ENCODE data around the gene FAM20A. TPM values are rescaled to one million over a fixed set of nuclear protein-coding genes. Genes with fewer than 3 reads are reported as not detected.

Gene FAM20A
- 63.3 and 72.2 TPM in 2 replicates for total RNA-seq

- Histone ChIP-seq H3K4me1 (ENCODE audit: insufficient read depth, low read length) (peaks cover 30% of the 10 kb centered on the region), H3K9me3 (ENCODE audit: low read depth, low read length) (no peaks in the 10 kb centered on the region), H3K4me2 (ENCODE audit: insufficient read depth, low read length) (peak within 1 kb of the TSS; percentile 86), H3K79me2 (ENCODE audit: insufficient read depth, low read length) (peaks cover 10% of the 10 kb centered on the region), H3K27ac (ENCODE audit: low read depth, low read length) (peak within 1 kb of the TSS; percentile 18), H3K27me3 (ENCODE audit: insufficient read depth, low read length) (no peaks in the 10 kb centered on the region), H3K36me3 (ENCODE audit: insufficient read depth, low read length) (peaks cover 5% of the 10 kb centered on the region), H2AFZ (ENCODE audit: low read length) (peak within 1 kb of the TSS; percentile 74), H4K20me1 (ENCODE audit: insufficient read depth, low read length) (no peaks in the 10 kb centered on the region), H3K4me3 (ENCODE audit: insufficient read depth, low read length) (peak within 1 kb of the TSS; percentile 79)
- no peak for TF ChIP-seq CTCF (IDR thresholded peaks at IDR 0.05; ENCODE audit: extremely low read depth, low read depth, low read length)
- DNase-seq (ENCODE audit: insufficient read length, low spot score, missing footprints), result peak; percentile 75
These were observed at the start of gene FAM20A for GRCh38 chr17:68600931-68601564. Gene FAM20A, minus strand, starts transcription at chr17:68601367. Its CDS starts 701 bp downstream, at chr17:68600666.

GRCh38 chr17:68649324-68649723 lies 48.2 kb upstream of the FAM20A start:
- Histone ChIP-seq H3K4me1 (ENCODE audit: insufficient read depth, low read length) (peaks cover 10% of the 10 kb centered on the region), H3K27me3 (ENCODE audit: insufficient read depth, low read length) (no peaks in the 10 kb centered on the region), H3K27ac (ENCODE audit: low read depth, low read length) (no peak overlapping the region), H3K4me3 (ENCODE audit: insufficient read depth, low read length) (no peak overlapping the region), H2AFZ (ENCODE audit: low read length) (no peak overlapping the region), H3K36me3 (ENCODE audit: insufficient read depth, low read length) (no peaks in the 10 kb centered on the region), H3K79me2 (ENCODE audit: insufficient read depth, low read length) (no peaks in the 10 kb centered on the region), H3K9me3 (ENCODE audit: low read depth, low read length) (no peaks in the 10 kb centered on the region), H3K4me2 (ENCODE audit: insufficient read depth, low read length) (no peak overlapping the region), H4K20me1 (ENCODE audit: insufficient read depth, low read length) (no peaks in the 10 kb centered on the region)
- DNase-seq (ENCODE audit: insufficient read length, low spot score, missing footprints), result no peak
- no peak for TF ChIP-seq CTCF (IDR thresholded peaks at IDR 0.05; ENCODE audit: extremely low read depth, low read depth, low read length)

GRCh38 chr17:68646626-68647526 lies 45.7 kb upstream of the FAM20A start:
- H3K4me1 ChIP-seq (ENCODE audit: insufficient read depth, low read length), result peaks cover 10% of the 10 kb centered on the region
- H2AFZ ChIP-seq (ENCODE audit: low read length), result no peak overlapping the region
- no peak overlapping the region for H3K4me3 ChIP-seq (ENCODE audit: insufficient read depth, low read length)
- H3K27ac ChIP-seq (ENCODE audit: low read depth, low read length), result no peak overlapping the region
- no peaks in the 10 kb centered on the region for H3K79me2 ChIP-seq (ENCODE audit: insufficient read depth, low read length)
- no peak overlapping the region for H3K4me2 ChIP-seq (ENCODE audit: insufficient read depth, low read length)
- peaks cover 10% of the 10 kb centered on the region for H3K27me3 ChIP-seq (ENCODE audit: insufficient read depth, low read length)
- no peaks in the 10 kb centered on the region for H3K36me3 ChIP-seq (ENCODE audit: insufficient read depth, low read length)
- no peaks in the 10 kb centered on the region for H3K9me3 ChIP-seq (ENCODE audit: low read depth, low read length)
- no peak for DNase-seq (ENCODE audit: insufficient read length, low spot score, missing footprints)
- no peak for TF ChIP-seq CTCF (IDR thresholded peaks at IDR 0.05; ENCODE audit: extremely low read depth, low read depth, low read length)
- H4K20me1 ChIP-seq (ENCODE audit: insufficient read depth, low read length), result no peaks in the 10 kb centered on the region

GRCh38 chr17:68642118-68642412 lies 40.9 kb upstream of the FAM20A start:
- H3K36me3 ChIP-seq (ENCODE audit: insufficient read depth, low read length), result no peaks in the 10 kb centered on the region
- no peaks in the 10 kb centered on the region for H3K9me3 ChIP-seq (ENCODE audit: low read depth, low read length)
- H3K27me3 ChIP-seq (ENCODE audit: insufficient read depth, low read length), result peaks cover 10% of the 10 kb centered on the region
- H4K20me1 ChIP-seq (ENCODE audit: insufficient read depth, low read length), result no peaks in the 10 kb centered on the region
- no peak overlapping the region for H2AFZ ChIP-seq (ENCODE audit: low read length)
- no peaks in the 10 kb centered on the region for H3K79me2 ChIP-seq (ENCODE audit: insufficient read depth, low read length)
- H3K4me1 ChIP-seq (ENCODE audit: insufficient read depth, low read length), result peaks cover 10% of the 10 kb centered on the region
- H3K27ac ChIP-seq (ENCODE audit: low read depth, low read length), result no peak overlapping the region
- no peak overlapping the region for H3K4me2 ChIP-seq (ENCODE audit: insufficient read depth, low read length)
- DNase-seq (ENCODE audit: insufficient read length, low spot score, missing footprints), result no peak
- H3K4me3 ChIP-seq (ENCODE audit: insufficient read depth, low read length), result no peak overlapping the region
- TF ChIP-seq CTCF (IDR thresholded peaks at IDR 0.05; ENCODE audit: extremely low read depth, low read depth, low read length), result no peak
